H4 (cell line): Measurements from ENCODE around the gene ILKAP. TPM values are rescaled to one million over a fixed set of nuclear protein-coding genes. Genes with fewer than 3 reads are reported as not detected.
A peak's percentile ranks its signal among the peaks of the same experiment; 100 is the strongest.

Experiments
- DNase-seq: peaks from one replicate; pipeline ENCODE4 v3.0.0-alpha.2; 2015; ENCODE audit warnings: low spot score
- total RNA-seq: library from RNA; depleted of rRNA; stranded (reverse); fragments of >200 nt; shearing (Covaris generic); gene quantifications from 2 replicates; pipeline ENCODE4 v1.2.3, GENCODE V29; 2014

The ILKAP gene
- total RNA-seq, 1 experiment from 2014 or later = 18.8 TPM

DNA sequence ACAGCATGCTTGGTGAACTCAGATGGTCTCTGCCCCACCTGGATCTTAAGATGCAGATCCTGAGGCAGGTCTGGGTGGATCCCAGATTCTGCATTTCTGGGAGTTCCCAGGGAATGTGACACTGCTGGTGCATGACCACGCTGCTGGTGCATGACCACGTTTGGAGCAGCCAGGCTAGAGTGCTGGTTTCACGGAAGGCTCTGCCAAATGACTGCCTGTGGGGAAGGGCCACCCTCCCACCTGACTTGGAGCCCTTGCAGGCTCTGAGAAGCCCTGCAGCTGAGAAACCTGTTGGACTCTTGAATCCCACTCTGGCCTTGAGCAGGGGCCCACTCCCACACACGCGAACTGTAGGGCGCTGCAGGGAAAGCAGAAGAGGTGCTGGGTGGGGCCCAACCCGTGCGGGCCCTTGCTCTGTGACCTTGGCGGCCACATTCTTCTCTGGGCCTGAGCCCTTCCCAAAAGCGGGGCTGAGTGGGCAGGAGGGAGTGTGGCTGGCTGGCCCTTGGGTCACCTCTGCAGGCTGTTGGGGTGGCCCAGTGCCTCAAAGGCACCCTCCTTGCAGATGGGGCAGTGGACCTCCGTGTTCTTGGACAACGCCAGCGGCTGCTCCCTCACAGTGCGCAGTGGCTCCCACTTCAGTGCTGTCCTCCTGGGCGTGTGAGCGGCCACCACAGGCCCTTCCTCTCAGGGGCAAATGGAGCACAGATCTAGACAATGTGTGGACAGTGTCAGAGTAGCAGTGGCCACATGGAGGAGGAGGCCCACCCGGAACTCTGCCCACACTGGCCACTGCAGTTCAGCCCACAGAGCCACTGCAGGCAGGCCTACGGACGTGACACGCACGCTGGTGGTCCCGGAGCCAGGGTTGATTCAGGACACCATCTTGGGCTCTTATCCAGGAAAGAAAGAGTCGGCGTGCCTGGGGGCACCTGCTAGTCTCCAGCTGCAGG, 36.8 kb downstream of the ILKAP start:
- DNase-seq = no peak

DNA sequence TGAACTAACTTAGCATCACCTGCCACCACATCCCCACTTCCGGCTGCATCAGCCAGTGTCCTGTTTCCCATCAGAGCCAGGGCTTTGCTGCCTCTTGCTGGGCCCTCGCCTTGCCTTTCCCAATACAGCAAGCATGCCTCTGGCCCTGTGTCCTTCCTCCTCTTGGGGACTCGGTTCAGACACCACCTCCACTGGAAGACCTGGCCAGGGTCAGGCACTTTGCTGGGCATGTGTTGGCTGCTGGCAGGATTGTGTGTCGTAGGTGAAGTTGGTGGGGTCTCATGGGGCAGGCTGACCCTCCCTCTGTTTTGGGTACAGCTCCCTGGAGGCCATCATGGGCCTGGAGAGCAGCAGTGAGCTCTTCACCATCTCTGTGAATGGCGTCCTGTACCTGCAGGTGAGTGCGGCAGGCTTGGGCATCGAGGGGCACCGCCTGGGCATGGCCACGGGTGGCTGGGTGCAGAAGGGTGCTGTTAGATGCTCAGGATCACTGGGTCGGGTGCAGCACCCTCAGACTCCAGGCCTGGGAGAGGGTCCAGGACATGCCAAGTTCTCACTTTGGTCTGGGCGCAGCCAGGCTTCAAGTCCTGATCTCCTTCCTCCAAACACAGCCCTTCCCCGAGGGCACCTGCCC, 38.1 kb downstream of the ILKAP start:
- DNase-seq = no peak

DNA sequence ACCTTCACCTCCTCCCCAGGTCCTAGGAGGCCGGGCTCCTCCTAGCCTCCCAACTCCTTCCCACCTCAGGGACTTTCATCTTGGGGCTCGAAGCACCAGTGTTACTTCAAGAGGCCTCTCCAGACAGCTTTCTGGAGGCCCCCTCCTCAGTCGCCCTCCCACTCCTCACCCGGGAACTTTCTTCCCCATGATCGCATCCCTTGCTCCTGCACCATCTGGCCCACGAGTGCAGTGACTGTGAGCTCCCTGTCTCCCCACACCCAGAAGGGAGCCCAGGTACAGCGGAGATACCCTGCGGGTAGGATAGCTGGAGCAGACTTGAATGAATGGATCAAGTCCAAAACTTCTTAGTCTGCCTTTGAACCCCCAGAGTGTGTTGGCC, 38.6 kb downstream of the ILKAP start:
- no peak for DNase-seq

GRCh38 chr2:238163481-238164198, 39.9 kb downstream of the ILKAP start:
- no peak for DNase-seq

DNA sequence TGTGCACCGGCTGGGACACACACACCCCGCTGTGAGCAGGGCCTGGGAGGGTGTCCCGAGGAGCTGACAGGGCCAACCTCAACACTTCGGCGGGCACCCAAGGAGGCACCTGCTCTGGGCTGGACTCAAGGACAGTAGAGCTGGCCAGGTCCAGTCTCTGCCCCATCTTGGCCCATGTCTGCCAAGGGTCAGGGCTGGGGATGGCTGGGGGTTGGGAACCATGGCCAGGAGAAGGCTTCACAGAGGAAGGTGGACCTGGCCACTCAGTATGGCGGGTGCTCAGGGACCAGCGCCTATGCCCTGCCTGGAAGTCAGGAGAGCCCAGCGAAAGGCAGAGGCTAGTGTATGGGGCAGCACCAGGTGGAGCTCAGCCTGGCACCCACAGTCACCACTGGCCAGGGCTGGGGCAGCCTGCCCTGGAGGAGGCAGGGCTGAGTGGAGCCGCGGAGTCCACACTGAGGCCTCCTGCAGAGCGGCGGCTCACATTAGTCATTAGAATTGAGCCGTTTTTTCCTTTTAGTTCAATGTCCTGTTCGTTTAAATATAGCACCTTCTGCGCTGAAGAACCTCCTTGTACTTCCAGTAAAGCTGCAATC, 40.6 kb downstream of the ILKAP start:
- no peak for DNase-seq

DNA sequence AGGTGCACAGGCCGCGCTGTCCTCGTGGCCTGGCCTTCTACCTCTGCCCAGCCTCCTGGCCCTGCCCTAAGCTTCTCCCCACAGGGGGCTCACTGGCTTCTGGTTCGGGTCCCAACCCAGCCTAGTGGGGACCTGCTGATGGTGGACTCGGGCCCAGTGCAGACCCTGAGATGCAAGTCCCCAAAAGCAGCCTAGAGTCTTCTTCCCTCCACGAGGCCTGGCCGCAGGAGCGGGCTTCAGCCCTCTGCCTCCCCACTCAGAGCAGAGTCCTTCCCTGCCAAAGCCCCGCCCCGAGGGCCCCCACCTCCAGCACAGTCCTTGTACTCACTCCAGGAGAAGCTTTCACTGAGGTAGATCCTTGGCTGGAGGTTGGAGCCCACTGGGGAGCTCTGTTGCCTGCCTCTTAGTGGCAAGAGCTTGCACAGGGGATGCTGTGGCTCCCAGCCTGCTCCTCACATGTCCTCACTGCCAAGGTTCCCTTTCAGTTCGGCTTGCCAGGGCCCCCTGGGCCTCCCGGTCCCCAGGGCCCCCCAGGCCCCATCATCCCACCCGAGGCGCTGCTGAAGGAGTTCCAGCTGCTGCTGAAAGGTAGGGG, 41.1 kb downstream of the ILKAP start:
- no peak for DNase-seq

GRCh38 chr2:238161291-238162051, 42.0 kb downstream of the ILKAP start:
- no peak for DNase-seq

DNA sequence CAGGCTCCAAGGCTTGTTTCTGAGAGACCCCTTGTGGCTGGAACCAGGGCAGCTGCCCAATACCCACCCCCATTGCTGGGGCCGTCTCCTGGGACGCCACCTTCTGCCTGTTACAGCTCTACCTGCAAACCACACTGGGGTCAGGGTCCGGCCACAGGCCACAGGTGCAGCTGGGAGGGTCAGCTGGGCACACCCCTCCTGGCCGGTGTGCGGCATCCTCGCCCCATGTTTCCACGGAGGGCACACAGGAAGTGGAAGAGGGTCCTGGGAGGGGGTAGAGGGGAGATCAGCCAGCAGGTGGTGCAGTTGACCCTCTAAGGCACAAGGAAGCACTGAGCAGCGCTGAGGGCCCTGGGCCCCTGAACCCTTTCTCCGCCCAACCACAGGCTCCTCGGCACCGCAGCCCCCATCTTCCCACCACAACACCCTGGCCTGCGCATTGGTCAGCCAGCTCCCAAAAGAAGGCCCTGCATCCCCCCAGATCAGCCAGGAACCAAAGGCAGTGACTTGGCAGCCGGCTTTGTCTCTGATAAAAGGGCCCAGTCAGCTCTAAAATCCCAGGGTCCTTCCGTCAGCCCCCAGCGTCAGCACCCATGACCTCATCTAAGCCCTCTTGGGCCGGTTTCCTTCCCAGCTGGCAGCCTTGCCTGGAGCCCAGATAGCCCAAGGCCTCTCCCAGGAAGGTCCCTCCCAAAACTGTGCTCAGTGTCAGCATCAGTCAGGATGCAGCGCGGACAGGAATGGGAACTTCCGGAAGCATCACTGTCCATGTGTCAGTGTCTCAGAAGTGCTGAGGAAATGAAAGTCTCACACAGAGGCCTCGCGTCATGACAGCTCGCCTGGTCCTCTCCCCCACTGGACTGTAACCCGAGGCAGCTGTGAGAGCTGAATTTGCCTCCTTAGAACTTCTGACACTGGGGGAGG, 43.0 kb downstream of the ILKAP start:
- no peak for DNase-seq

DNA sequence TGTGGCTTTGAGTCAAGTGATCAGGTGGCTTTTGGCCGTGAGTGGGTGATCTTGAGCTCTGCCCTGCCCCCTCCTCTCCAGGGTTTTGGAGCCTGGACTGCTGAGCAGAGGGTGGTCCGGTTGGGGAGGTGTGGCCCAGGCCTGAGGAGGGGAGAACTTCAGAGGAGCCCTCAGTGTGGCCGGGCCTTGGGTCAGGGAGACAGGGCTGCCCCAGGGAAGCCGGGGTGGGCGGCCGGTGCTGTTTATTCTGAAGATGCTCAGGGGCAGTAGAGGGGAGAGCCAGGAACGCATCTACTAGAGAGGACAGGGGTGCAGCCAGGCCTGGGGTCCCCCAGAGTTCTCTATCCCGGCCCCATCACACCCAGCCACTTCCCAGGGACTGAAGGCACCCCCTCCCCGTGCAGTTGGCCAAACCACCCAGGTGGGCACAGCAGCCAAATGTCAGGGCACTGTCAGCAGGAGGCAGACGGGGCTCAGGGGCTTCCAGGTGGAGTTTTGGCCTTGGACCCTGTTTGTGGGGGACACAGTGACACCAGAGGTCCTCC, 43.8 kb downstream of the ILKAP start:
- no peak for DNase-seq

DNA sequence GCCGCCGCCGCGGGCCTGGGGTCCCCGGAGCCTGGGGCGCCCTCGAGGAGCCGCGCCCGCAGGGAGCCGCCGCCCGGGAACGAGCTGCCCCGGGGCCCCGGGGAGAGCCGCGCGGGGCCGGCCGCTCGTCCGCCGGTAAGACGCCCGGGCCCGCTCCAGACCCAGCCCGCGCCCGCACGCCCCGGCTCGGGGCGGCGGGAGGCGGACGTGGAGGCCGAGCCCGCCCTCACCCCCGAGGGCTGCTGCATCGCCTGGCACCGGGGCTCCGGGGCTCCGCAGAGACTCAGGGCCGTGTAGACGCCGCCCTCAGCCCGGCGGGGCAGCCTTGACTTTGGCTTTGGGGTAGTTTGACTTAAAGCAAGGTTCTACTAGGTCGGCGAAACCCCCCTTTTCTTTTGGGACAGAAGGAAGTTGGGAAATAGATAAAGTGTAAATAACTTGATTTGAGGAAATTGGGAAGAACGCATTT, 44.4 kb downstream of the ILKAP start:
- no peak for DNase-seq

DNA sequence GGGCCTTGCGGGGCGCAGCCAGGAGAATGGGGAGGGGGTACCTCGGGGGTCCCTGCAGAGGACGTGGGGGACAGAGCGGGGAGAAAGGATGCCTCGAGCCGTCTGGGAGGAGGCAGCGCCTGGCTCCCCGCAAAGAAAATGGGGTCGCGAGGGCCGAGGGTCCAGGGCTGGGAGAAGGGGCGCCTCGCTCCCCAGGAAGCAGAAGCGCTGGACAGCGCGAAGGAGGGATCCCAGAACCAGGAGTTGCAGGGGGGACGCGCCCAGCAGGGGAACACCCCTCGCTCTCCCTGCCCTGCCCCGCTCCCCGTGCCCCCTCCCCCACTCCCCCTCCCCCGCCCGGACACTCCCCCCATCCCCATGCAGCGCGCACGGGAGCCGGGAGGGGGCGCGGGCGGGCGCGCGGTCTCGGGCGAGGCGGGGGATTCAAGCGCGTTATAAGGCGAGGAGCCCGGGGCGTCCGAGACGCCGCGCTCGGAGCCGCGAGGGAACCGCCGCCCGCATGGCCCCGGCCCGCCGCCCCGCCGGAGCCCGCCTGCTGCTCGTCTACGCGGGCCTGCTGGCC, 44.9 kb downstream of the ILKAP start, which contains the start of gene ERFE:
ERFE (plus strand) TSS at position 462 of the 562 bp plus-strand sequence; CDS start at position 500, 38 bp downstream.
- DNase-seq = no peak

- no peak for DNase-seq
Measured at GRCh38 chr2:238158018-238158508, 45.4 kb downstream of the ILKAP start.

DNA sequence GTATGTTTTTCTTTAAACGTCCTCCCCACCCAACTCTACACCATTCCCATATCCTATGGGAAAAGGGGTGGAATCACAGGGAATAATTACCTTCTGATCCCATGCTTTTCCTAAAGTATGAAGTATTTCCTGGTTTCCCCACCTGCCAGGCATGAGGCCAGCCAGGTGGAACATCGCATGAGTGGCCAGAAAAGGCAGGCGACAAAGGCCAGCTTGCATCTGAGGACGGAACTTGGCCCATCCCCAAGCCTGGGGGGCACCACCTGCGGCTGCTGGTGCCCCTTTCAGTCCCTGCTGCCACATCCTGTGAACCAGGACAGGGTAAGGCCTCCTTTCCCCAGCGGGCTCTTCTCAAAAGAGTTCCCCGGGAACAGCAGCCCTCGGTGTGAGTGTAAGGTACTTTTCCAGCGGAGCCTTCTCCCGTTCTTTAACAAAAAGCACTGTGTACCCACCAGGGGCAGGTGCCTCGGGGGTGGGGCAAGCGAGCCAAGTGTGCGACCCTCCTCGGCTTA, 45.9 kb downstream of the ILKAP start:
- no peak for DNase-seq

DNA sequence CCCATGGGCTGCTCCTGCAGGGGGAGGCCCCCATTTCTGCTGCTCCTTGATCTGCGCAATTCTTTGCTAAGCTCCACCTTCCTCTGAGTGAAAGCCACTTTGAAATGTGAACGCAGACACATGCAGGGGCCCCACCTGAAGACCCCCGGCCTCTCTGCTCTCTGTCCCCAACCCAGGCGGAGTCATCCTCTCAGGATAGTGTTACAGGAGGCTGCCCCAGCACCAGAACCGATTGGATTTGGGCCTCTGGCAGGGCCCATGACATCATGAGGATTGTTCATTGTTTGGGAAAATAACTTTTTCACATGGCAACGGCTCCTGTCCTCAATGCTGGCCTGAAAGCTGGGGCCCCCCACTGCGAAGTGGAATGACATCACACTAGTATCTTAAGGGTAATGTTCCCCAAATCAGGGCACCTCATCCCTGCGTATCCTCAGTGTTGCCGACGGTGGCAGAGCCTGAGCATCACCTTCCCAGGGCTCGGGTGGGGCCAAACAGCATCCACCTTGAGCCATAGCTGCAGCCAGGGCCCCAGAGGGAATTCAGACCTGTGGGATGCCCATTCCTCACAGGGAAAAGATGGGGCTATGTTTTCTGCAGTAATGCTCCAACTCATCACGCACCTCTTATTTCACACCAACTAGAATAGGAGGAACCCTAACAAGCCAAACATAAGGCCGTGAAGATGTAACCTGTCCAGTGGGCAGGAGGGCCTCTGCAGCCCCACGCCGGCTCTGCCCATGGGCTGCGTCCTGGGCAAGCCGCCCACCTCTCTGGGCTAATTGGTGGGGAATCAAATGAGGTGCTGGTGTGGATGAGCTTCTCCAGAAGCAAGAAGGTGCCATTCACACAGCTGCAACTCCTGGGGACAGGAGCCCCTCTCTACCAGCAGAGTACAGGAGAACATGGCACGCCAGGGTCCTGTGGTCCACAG, 47.5 kb downstream of the ILKAP start:
- no peak for DNase-seq

DNA sequence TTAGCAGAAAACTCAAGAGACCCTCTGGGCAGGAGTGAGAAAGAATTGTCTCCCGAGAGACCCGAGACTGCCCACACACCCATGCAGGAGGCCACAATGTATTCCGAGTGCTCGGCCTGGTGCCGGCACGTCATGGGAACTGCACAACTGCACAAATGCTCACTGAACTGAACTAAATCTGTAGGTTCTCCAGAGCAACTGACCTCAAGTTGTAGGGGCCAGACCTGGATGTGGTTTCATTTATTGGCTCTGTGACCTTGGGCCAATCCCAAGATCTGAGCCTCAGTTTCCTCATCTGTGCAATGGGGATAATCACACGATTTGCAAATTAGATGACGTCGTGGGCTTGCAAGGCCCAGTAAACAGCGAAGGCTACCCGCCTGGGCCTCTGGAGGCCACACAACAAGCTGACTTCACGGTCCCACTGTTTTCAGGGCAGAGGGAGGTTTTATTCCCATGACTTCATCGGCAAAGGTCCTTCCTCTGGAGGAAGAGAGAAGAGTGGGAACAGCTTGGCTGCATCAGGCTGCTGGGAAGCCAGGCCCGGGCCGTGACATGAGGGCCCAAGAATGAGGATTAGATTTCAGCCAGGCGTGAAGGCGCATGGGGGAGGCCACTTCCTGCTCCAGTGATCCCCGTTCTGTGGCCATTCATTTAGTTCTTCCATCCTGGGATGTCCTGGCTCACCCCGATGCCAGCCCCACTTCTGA, 48.3 kb downstream of the ILKAP start:
- peak; percentile 41 for DNase-seq

DNA sequence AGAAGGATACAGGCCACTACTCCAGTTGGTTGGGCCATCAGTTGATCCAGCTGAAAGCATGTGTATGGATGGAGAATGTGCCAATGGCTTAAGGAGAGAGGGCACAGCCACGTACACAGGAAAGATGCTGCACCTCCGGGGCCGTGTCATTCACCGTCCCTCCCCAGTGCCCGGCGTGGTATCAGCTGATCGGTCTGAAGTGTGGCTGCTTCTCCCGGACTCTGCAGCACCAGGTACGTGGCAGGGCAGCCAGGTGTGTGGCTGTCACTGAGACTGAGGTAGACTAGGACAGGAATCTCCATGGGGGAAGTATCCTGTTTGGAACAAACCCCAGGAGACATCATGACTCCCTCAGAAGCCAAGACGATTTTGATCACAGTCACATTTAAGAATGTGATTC, 48.9 kb downstream of the ILKAP start:
- DNase-seq = no peak
